OCI-LY7 (cell line): ENCODE results near the gene PPHLN1. TPM values are rescaled to one million over a fixed set of nuclear protein-coding genes. Genes with fewer than 3 reads are reported as not detected.

Experiments used
- BruUV-seq: library from RNA; stranded (reverse); fragments of 400-500 nt; replicated peaks from 2 replicates; lab custom pipeline; 2021; lab: Mats Ljungman, UMichigan
- CTCF ChIA-PET: fragments of 300-600 bp; sonication (Branson Sonifier 250); formaldehyde crosslinking; loops from one replicate; lab custom pipeline; 2022; ENCODE audit warnings: antibody characterized with exemption; ENCODE audit not compliant: unreplicated experiment; lab: Charles Lee
- POLR2A ChIA-PET: fragments of 300-600 bp; sonication (Branson Sonifier 250); formaldehyde crosslinking; loops from one replicate; lab custom pipeline; 2022; ENCODE audit warnings: antibody characterized with exemption; lab: Charles Lee
- DNase-seq: peaks from one replicate; pipeline ENCODE4 v3.0.0-alpha.2; 2015; ENCODE audit warnings: low spot score
- H2AFZ ChIP-seq: fragments of 200-600 bp; sonication (generic), shearing (Covaris generic); 2 replicates; pipeline ENCODE4 v1.6.1; 2014; ENCODE audit warnings: mild to moderate bottlenecking, antibody characterized with exemption, low read length, moderate library complexity
- H3K27ac ChIP-seq: fragments of 200-600 bp; sonication (generic); 2 replicates; pipeline ENCODE4 v1.5.1; 2014; ENCODE audit warnings: mixed run types, low read depth, mild to moderate bottlenecking, moderate library complexity, low read length, inconsistent platforms; ENCODE audit not compliant: poor library complexity, severe bottlenecking
- H3K36me3 ChIP-seq: fragments of 200-600 bp; sonication (generic); 2 replicates; pipeline ENCODE4 v1.6.1; 2014; ENCODE audit warnings: mild to moderate bottlenecking, antibody characterized with exemption, low read length, moderate library complexity, mixed read lengths; ENCODE audit not compliant: insufficient read depth
- H3K4me1 ChIP-seq: fragments of 200-600 bp; sonication (generic); 2 replicates; pipeline ENCODE4 v1.5.1; 2014; ENCODE audit warnings: mild to moderate bottlenecking, low read length; ENCODE audit not compliant: insufficient read depth, poor library complexity, severe bottlenecking
- H3K4me2 ChIP-seq: fragments of 200-600 bp; sonication (generic); 2 replicates; pipeline ENCODE4 v1.6.1; 2014; ENCODE audit warnings: mild to moderate bottlenecking, low read length
- H3K4me3 ChIP-seq: fragments of 200-600 bp; sonication (generic); 2 replicates; pipeline ENCODE4 v1.5.1; 2014; ENCODE audit warnings: mild to moderate bottlenecking, low read depth, low read length; ENCODE audit not compliant: poor library complexity, severe bottlenecking
- H3K79me2 ChIP-seq: fragments of 200-600 bp; sonication (generic); 2 replicates; pipeline ENCODE4 v1.6.1; 2016; ENCODE audit warnings: low read depth, mild to moderate bottlenecking, low read length, moderate library complexity, mixed read lengths; ENCODE audit not compliant: insufficient read depth
- H3K9me2 ChIP-seq: fragments of 200-600 bp; sonication (generic); 2 replicates; pipeline ENCODE4 v1.6.1; 2016; ENCODE audit warnings: mild to moderate bottlenecking, low read length, mixed read lengths; ENCODE audit not compliant: insufficient read depth
- H3K9me3 ChIP-seq: fragments of 200-600 bp; sonication (generic); 2 replicates; pipeline ENCODE4 v1.6.1; 2014; ENCODE audit warnings: mild to moderate bottlenecking, mixed run types, low read length, mixed read lengths
- H4K20me1 ChIP-seq: fragments of 200-600 bp; sonication (generic); 2 replicates; pipeline ENCODE4 v1.6.1; 2014; ENCODE audit warnings: mild to moderate bottlenecking, antibody characterized with exemption, low read length, moderate library complexity, mixed read lengths; ENCODE audit not compliant: insufficient read depth
- EZH2phosphoT487 ChIP-seq: fragments of 200-600 bp; sonication (generic); IDR thresholded peaks from 2 replicates; pipeline ENCODE4 v1.6.1; 2018; ENCODE audit warnings: low read depth, borderline replicate concordance, mild to moderate bottlenecking, mixed run types, antibody characterized with exemption, low read length, moderate library complexity, mixed read lengths
- intact Hi-C: fragments of 100-400 bp; cut with micrococcal nuclease; formaldehyde crosslinking; loops from one replicate; pipeline ENCODE4 v1.10.0; 2022; ENCODE audit not compliant: unreplicated experiment
- total RNA-seq, 2 experiments: library from RNA; depleted of rRNA in 1 of 2; stranded (reverse); fragments of >200 nt in 1 of 2; shearing (Covaris generic) in 1 of 2; gene quantifications; 2 replicates each; pipeline ENCODE4 v1.2.3, GENCODE V29; 2014 to 2022
- TF ChIP-seq, protein P1 (sequence below): fragments of 200-600 bp; sonication (generic); conservative IDR thresholded peaks from 2 replicates; pipeline ENCODE4 v1.5.1; 2014; ENCODE audit warnings: mild to moderate bottlenecking, antibody characterized with exemption, low read length, moderate library complexity, mixed read lengths

PPHLN1 gene
- total RNA-seq, 2 experiments from 2014 or later, result 95.3 to 97.6 TPM

DNA sequence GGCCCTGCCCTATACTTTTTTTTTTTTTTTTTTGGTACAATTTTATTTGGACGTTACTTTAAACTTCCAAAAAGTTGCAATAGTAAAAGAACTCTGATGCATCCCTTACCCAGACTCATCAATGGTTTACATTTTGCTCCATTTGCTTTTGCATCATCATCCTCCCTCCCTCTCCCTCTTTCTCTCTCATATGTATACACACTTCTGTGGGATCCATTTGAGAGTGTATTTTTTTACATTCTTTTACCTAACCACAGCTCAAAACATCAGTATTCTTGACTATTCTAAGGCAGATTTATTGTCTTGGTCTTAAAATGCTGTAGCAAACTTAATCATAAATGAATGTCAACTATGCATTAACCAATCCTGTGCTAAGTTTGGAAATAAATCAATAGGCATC lies 152.0 kb downstream of the PPHLN1 start:
- no peak for TF ChIP-seq EZH2phosphoT487
- TF ChIP-seq, protein P1, sequence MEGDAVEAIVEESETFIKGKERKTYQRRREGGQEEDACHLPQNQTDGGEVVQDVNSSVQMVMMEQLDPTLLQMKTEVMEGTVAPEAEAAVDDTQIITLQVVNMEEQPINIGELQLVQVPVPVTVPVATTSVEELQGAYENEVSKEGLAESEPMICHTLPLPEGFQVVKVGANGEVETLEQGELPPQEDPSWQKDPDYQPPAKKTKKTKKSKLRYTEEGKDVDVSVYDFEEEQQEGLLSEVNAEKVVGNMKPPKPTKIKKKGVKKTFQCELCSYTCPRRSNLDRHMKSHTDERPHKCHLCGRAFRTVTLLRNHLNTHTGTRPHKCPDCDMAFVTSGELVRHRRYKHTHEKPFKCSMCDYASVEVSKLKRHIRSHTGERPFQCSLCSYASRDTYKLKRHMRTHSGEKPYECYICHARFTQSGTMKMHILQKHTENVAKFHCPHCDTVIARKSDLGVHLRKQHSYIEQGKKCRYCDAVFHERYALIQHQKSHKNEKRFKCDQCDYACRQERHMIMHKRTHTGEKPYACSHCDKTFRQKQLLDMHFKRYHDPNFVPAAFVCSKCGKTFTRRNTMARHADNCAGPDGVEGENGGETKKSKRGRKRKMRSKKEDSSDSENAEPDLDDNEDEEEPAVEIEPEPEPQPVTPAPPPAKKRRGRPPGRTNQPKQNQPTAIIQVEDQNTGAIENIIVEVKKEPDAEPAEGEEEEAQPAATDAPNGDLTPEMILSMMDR, result no peak
- Histone ChIP-seq H4K20me1 (no peaks in the 10 kb centered on the region), H3K4me3 (no peak overlapping the region), H3K36me3 (no peaks in the 10 kb centered on the region), H2AFZ (no peak overlapping the region), H3K4me2 (no peak overlapping the region), H3K9me2 (no peaks in the 10 kb centered on the region), H3K4me1 (peaks cover under 1% of the 10 kb centered on the region), H3K9me3 (no peaks in the 10 kb centered on the region), H3K79me2 (no peaks in the 10 kb centered on the region), H3K27ac (no peak overlapping the region)
- POLR2A ChIA-PET, result interaction anchor here (0.7 kb wide), 1 partner anchor 12 kb away, joined by 3 read pairs; no protein-coding TSS in a partner anchor
- BruUV-seq, result no TSS peak
- no peak for DNase-seq
- intact Hi-C loops, result no loop called here
- CTCF ChIA-PET, result no interaction called here

DNA sequence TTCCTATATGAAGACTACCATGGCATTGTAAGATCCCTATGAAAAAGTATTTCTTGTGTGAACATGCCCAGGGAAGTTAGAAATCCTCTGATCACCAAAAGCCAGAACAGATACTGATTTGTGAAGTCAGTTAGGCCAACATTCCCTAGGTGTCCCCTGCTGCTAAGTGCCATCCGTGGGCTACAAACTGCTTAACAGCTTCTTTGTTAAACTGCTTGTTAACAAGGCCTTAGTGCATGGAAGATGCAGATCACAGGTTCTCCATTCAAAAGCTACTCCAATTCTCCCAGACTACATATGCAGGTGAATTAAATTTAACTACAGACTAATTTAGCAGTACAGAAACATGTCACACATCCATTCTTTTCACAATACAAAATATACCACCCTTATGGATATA lies 155.4 kb downstream of the PPHLN1 start:
- ChIA-PET CTCF (no interaction called here), POLR2A (no interaction called here)
- Histone ChIP-seq H3K36me3 (no peaks in the 10 kb centered on the region), H2AFZ (no peak overlapping the region), H3K9me3 (no peaks in the 10 kb centered on the region), H3K27ac (no peak overlapping the region), H3K4me2 (no peak overlapping the region), H3K4me3 (no peak overlapping the region), H3K9me2 (no peaks in the 10 kb centered on the region), H4K20me1 (no peaks in the 10 kb centered on the region), H3K4me1 (peaks cover 19% of the 10 kb centered on the region), H3K79me2 (no peaks in the 10 kb centered on the region)
- TF ChIP-seq, protein P1, result no peak
- no peak for TF ChIP-seq EZH2phosphoT487
- intact Hi-C loops, result no loop called here
- DNase-seq, result no peak
- no TSS peak for BruUV-seq

DNA sequence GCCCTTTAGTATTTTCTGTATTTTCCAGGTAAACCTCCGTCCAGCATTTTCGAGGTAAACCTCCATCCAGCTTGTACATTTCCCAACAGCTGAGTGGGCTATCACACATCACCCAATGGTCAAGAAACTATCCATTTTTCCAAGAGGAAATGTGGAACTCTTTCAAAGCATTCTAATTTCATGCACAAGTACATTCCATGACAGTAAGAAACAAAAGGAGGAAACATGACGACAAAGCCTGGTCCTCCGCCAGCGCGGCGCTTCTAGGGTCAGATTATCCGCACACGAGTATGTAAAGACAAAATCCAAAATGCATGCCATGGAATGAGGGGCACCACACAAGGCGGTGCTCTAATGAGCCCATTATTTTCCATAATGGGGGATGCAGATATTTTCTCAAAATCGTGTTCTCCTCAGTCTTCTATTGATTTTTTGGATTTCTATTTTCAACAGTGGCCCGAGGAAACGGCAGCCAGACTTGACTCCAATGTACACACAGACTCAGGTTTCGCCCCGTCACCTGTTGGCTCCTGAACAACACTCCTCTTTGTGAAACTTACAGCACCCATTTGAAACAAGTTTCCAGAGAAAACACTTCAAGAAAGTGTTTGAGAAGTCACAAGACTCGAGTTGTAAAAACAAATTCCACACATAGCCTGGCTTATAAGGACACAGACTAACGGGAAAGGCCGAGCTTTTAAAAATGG lies 156.2 kb downstream of the PPHLN1 start:
- CTCF ChIA-PET, result no interaction called here
- POLR2A ChIA-PET, result interaction anchor here (1.5 kb wide), 1 partner anchor 14 kb away, joined by 5 read pairs; no protein-coding TSS in a partner anchor
- Histone ChIP-seq H2AFZ (no peak overlapping the region), H3K9me3 (no peaks in the 10 kb centered on the region), H3K79me2 (no peaks in the 10 kb centered on the region), H3K36me3 (no peaks in the 10 kb centered on the region), H3K27ac (no peak overlapping the region), H3K4me1 (peaks cover 19% of the 10 kb centered on the region), H4K20me1 (no peaks in the 10 kb centered on the region), H3K4me3 (peak overlapping the region; percentile 65), H3K4me2 (peak overlapping the region; percentile 91), H3K9me2 (no peaks in the 10 kb centered on the region)
- intact Hi-C loops, result no loop called here
- no TSS peak for BruUV-seq
- TF ChIP-seq, protein P1, result no peak
- TF ChIP-seq EZH2phosphoT487, result no peak
- no peak for DNase-seq
